ENCODE measurements around the gene CTIF. TPM values are rescaled to one million over a fixed set of nuclear protein-coding genes. Genes with fewer than 3 reads are reported as not detected.

The CTIF gene
- total RNA-seq, 1 donor from 2014 or later = 60.0 TPM

- no peak for DNase-seq
- no peaks in the 10 kb centered on the region for H3K9me3 ChIP-seq (replicated peaks)
- H3K4me3 ChIP-seq = no peak overlapping the region
- H3K27me3 ChIP-seq (ENCODE audit: low read depth) = no peaks in the 10 kb centered on the region
- no peak for TF ChIP-seq CTCF (IDR thresholded peaks at IDR 0.05; ENCODE audit: borderline replicate concordance)
- intact Hi-C loops (cut with micrococcal nuclease) = no loop called here
- H3K27ac ChIP-seq (replicated peaks) = no peak overlapping the region
- H3K4me1 ChIP-seq = no peaks in the 10 kb centered on the region
- no peaks in the 10 kb centered on the region for H3K36me3 ChIP-seq
Observed at GRCh38 chr18:48519431-48520100, 19.3 kb upstream of the CTIF start.

- Histone ChIP-seq H3K36me3 (no peaks in the 10 kb centered on the region), H3K9me3 (replicated peaks) (no peaks in the 10 kb centered on the region), H3K4me3 (no peak overlapping the region), H3K27ac (replicated peaks) (no peak overlapping the region), H3K27me3 (ENCODE audit: low read depth) (no peaks in the 10 kb centered on the region), H3K4me1 (no peaks in the 10 kb centered on the region)
- TF ChIP-seq CTCF (IDR thresholded peaks at IDR 0.05; ENCODE audit: borderline replicate concordance) = no peak
- intact Hi-C loops (cut with micrococcal nuclease) = no loop called here
- no peak for DNase-seq
Observed at GRCh38 chr18:48521723-48522122, 17.1 kb upstream of the CTIF start.

GRCh38 chr18:48525671-48526070 lies 13.2 kb upstream of the CTIF start:
- Histone ChIP-seq H3K36me3 (no peaks in the 10 kb centered on the region), H3K27me3 (ENCODE audit: low read depth) (no peaks in the 10 kb centered on the region), H3K9me3 (replicated peaks) (no peaks in the 10 kb centered on the region), H3K4me3 (no peak overlapping the region), H3K27ac (replicated peaks) (no peak overlapping the region), H3K4me1 (peaks cover 9% of the 10 kb centered on the region)
- DNase-seq = no peak
- intact Hi-C loops (cut with micrococcal nuclease) = no loop called here
- TF ChIP-seq CTCF (IDR thresholded peaks at IDR 0.05; ENCODE audit: borderline replicate concordance) = no peak

GRCh38 chr18:48527461-48527860 lies 11.4 kb upstream of the CTIF start:
- H3K4me3 ChIP-seq = no peak overlapping the region

GRCh38 chr18:48528861-48529260 lies 10.0 kb upstream of the CTIF start:
- Histone ChIP-seq H3K9me3 (replicated peaks) (no peaks in the 10 kb centered on the region), H3K36me3 (no peaks in the 10 kb centered on the region), H3K4me3 (no peak overlapping the region), H3K4me1 (peaks cover 14% of the 10 kb centered on the region), H3K27me3 (ENCODE audit: low read depth) (no peaks in the 10 kb centered on the region), H3K27ac (replicated peaks) (no peak overlapping the region)
- no peak for TF ChIP-seq CTCF (IDR thresholded peaks at IDR 0.05; ENCODE audit: borderline replicate concordance)
- no peak for DNase-seq
- intact Hi-C loops (cut with micrococcal nuclease) = no loop called here

More at GRCh38 chr18:48527461-48527860, 11.4 kb upstream of the CTIF start:
- no peaks in the 10 kb centered on the region for H3K9me3 ChIP-seq (replicated peaks)
- no peak for DNase-seq
- H3K36me3 ChIP-seq = no peaks in the 10 kb centered on the region
- intact Hi-C loops (cut with micrococcal nuclease) = no loop called here
- TF ChIP-seq CTCF (IDR thresholded peaks at IDR 0.05; ENCODE audit: borderline replicate concordance) = no peak
- no peak overlapping the region for H3K27ac ChIP-seq (replicated peaks)
- H3K4me1 ChIP-seq = peaks cover 14% of the 10 kb centered on the region
- H3K27me3 ChIP-seq (ENCODE audit: low read depth) = no peaks in the 10 kb centered on the region

Data from left ventricle myocardium inferior (tissue), 1 donor.